Vagina (tissue), 2 donors: ENCODE measurements around the gene POPDC3.

Source experiments
- CTCF ChIP-seq, 3 experiments: fragments of 450-650 bp in 2 of 3; fragments of 200-600 bp in 1 of 3; sonication (generic) in 1 of 3; IDR thresholded peaks; one replicate each; pipeline ENCODE4 v1.5.1; 2017 to 2019; ENCODE audit warnings: antibody characterized with exemption in 3 of 3, mild to moderate bottlenecking in 2 of 3, moderate library complexity in 2 of 3
- POLR2A ChIP-seq, 2 donors: fragments of 450-650 bp; IDR thresholded peaks; one replicate each; pipeline ENCODE4 v1.6.1; 2017; ENCODE audit warnings: antibody characterized with exemption in 2 of 2, mild to moderate bottlenecking in 2 of 2, moderate library complexity in 2 of 2
- POLR2AphosphoS5 ChIP-seq, 2 donors: sonication (generic); formaldehyde crosslinking; IDR thresholded peaks; one replicate each; pipeline ENCODE4 v1.9.0; 2017; ENCODE audit warnings: antibody characterized with exemption in 2 of 2, mild to moderate bottlenecking in 2 of 2, low read depth in 1 of 2; ENCODE audit not compliant: insufficient read depth in 1 of 2

- TF ChIP-seq CTCF (IDR thresholded peaks at IDR 0.05) = no peak
- no peak for TF ChIP-seq POLR2AphosphoS5 (IDR thresholded peaks at IDR 0.05; ENCODE audit: insufficient read depth in 1 of 2, low read depth in 1 of 2)
- TF ChIP-seq POLR2A (IDR thresholded peaks at IDR 0.05) = no peak
Observed at GRCh38 chr6:105189026-105189820, 9.4 kb upstream of the POPDC3 start.
